ENCODE results near the gene ST7L. TPM values are rescaled to one million over a fixed set of nuclear protein-coding genes. Genes with fewer than 3 reads are reported as not detected.

Gene ST7L
- total RNA-seq, 1 experiment from 2014 or later = 13.8 TPM

DNA sequence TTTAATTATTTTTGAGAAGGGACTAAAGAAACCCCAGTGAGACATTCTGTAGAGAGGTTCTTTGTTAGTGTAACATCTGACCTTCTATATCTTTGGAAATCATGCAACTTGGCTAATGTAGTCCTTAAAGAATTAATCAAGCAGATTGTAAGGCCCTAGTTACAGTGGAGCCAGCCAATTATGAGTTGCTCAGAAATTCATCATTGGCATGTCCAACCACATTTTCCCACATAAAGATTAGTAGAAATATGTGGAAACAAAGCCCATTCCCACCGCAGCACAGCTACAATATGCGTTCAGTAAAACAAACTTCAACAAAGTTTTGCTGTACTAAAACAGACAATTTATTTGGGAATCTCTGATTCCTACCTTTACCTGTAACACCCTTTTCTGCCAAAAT is 82.4 kb downstream of the ST7L start:
- H3K36me3 ChIP-seq = peaks cover 21% of the 10 kb centered on the region
- DNase-seq = peak; percentile 52
- no peaks in the 10 kb centered on the region for H3K27me3 ChIP-seq
- no peaks in the 10 kb centered on the region for H3K9me3 ChIP-seq
- H3K4me3 ChIP-seq = no peak overlapping the region

DNA sequence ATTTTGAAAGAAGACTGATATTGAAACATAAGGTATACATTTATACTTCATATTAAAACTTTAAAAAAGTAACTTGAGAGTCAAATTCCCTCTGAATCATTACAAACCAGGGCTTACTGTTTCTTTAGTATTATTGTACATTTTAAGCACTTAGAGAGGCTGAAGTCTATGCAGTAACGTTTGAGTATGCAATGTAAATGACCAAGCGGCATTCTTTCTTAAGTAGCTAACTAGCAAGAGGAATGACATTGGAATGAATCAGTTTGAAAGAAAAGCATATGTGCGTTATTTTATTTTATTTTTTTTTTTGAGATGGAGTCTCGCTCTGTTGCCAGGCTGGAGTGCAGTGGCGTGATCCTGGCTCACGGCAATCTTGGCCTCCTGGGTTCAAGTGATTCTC is 85.9 kb downstream of the ST7L start:
- Histone ChIP-seq H3K9me3 (no peaks in the 10 kb centered on the region), H3K36me3 (peaks cover 13% of the 10 kb centered on the region), H3K27me3 (no peaks in the 10 kb centered on the region), H3K4me3 (no peak overlapping the region)
- DNase-seq = no peak

DNA sequence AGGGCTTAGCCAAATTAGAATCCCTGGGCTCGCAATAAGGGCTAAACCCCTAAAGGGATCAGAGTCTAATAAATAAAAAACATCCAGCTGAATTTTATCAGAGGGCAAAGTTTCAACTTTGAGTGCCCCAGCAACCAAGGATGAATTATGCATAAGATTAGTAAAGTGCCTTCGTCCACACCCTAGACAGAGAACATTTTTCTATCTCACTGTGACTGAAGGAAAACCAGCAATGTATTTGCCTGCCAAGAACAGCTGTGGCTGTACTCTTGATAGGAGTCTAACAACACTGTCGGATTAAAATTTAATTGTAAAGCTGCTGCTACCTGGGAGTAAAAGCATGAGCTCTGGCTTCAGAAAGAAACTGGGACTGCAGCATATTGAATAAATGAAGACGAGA is 86.9 kb downstream of the ST7L start:
- DNase-seq = no peak
- no peaks in the 10 kb centered on the region for H3K9me3 ChIP-seq
- H3K36me3 ChIP-seq = peaks cover 21% of the 10 kb centered on the region
- H3K27me3 ChIP-seq = no peaks in the 10 kb centered on the region
- H3K4me3 ChIP-seq = no peak overlapping the region

DNA sequence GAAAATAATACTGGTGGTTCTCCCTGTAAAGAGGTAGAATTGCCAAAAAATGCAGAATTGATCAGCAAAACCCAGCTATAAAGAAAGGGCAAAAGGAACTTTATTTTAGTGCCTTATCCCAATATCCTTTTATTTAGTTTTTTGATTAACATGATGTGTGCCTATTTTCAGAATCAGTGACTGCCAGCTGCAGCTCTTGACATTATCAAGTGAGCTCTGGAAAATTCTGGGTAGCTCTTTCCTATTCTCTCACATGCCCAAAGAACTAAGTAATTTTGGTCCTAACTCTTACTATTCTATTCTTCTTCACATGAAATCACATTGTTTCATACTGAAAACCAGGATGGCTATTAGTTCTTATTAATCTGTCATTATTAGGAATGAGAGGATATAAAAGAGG is 88.1 kb downstream of the ST7L start:
- Histone ChIP-seq H3K4me3 (no peak overlapping the region), H3K27me3 (no peaks in the 10 kb centered on the region), H3K9me3 (no peaks in the 10 kb centered on the region), H3K36me3 (peaks cover 28% of the 10 kb centered on the region)
- no peak for DNase-seq

DNA sequence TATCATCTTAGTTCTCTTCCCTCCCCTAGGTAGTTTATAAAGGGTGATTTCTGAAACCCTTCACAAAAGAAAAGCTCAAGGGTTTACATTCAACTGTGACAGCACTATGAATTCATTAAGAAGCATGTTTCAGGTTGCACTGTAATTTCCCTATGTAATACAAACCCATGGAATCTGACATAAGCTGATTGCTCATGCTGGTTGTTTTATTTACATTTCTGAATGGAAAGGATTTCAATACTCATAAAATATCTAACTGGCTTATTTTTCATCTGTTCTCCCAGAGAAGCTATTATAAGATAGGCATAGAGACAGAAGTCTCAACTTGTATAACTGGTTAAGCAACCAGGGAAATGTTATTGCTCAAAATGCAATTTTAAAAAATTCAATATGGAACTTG is 89.6 kb downstream of the ST7L start:
- peaks cover 35% of the 10 kb centered on the region for H3K36me3 ChIP-seq
- H3K4me3 ChIP-seq = no peak overlapping the region
- no peak for DNase-seq
- H3K9me3 ChIP-seq = no peaks in the 10 kb centered on the region
- no peaks in the 10 kb centered on the region for H3K27me3 ChIP-seq

DNA sequence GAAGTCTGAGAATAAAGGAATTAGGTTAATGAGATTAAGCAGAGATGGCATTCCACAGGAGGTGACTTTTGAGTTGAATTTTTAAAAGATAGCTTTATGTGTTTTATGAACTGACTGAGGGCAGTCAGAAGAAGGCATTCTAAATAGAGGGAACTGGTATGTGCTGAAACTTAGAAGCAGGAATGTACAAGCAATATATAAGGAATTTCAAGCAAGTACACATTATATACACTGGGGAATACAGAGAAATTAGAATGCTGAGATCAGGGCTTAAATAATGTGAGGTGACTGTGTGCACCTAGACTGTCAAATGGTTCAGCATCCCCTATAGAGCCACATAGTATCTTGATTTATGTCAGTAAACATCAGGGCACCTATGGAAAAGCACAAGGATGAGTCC is 90.9 kb downstream of the ST7L start:
- H3K36me3 ChIP-seq = peaks cover 32% of the 10 kb centered on the region
- no peak for DNase-seq
- no peak overlapping the region for H3K4me3 ChIP-seq
- H3K27me3 ChIP-seq = no peaks in the 10 kb centered on the region
- H3K9me3 ChIP-seq = no peaks in the 10 kb centered on the region

DNA sequence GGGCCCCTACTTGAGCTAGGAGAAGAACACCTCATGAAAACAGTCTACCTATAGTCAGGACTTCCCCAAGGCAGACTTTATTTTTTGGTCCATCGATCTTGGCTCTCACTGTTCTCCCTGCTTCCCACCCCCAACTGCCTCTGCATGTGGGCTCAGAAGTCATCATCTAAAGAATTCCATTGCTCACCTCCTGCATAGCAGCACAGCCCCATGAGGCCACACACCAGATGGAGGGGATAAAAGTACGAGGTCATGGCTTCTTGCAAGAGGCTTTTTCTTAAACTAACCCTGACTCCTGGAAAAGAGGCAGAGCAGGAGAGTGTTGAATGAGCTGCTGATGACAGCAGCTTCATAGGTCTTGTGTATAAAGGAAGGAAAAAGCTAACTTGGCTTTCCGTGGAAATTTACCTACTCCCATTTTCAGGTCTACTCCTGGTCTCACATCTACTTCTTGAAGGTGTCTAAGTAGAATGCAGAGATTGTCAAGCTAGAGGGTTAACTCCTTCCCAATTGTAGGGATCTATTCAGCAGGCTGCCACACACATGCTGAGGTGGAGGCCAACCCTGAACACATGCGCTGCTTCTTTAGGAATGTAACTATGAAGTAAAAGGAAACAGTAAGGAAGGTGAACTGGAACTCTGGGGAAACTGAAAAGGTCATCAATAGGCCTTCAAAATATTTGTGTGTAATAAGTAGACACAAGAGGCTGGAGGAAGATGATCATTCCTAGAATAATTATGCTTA is 91.5 kb downstream of the ST7L start:
- Histone ChIP-seq H3K9me3 (no peaks in the 10 kb centered on the region), H3K4me3 (no peak overlapping the region), H3K36me3 (peaks cover 35% of the 10 kb centered on the region), H3K27me3 (no peaks in the 10 kb centered on the region)
- peak; percentile 58 for DNase-seq

DNA sequence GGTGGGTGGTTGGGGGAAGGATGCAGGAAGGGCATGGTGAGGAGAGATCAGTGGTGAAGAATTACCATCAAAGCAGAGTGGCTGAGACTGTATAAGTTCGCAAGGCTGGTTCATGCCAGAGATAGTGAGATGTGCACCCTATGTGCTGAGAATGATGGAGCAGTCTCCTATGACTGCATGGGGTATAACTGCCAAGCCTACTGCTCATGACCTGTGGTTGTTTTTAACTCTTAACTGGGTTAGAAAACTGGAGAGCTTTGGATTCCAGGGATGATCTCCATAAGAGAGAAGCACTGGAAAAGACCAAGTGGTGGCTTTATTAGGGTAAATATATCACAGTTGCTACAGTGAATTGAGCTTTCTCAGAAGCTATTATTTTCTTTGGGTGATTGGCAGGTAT is 94.0 kb downstream of the ST7L start:
- H3K9me3 ChIP-seq = no peaks in the 10 kb centered on the region
- H3K27me3 ChIP-seq = no peaks in the 10 kb centered on the region
- DNase-seq = no peak
- H3K4me3 ChIP-seq = no peak overlapping the region
- H3K36me3 ChIP-seq = peaks cover 55% of the 10 kb centered on the region

DNA sequence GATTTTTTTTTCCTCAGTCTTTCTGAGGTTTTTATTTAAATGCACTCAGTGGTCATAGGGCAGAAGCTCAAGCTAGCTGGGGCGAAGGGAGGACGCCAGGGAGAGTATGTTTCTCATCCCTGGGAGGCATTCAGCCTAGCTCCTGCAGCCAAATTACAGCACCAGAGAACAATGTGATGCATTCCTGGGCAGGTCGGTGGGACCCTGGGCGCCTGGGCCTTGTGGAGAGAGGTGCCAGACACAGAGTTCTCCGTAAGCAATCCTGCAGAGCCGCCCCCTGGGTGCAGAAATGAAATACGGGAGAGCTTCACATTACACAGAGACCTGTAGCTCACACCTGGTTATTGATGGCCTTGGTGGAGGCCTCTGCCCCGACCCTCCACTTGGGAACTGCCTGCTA is 94.7 kb downstream of the ST7L start:
- Histone ChIP-seq H3K9me3 (no peaks in the 10 kb centered on the region), H3K36me3 (peaks cover 55% of the 10 kb centered on the region), H3K4me3 (no peak overlapping the region), H3K27me3 (no peaks in the 10 kb centered on the region)
- DNase-seq = peak; percentile 89

DNA sequence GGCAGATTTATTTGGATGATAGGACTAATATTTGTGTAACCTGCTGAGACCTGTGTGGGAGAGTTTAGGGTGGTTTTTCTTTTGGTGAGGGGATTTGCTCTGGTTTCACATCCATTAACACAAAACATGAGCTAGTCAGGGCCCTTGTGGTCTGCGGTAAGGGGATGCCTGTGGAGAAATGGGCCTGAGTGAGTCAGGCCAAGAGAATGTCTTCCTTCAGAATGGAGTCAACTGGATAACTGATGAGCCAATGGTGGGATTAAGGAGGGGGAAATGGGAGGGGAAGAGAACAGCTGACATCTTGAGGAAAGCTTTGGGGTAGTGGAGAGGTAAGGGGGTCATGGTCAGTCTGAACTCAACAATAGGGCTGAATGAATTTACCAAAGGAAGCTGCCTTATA is 96.3 kb downstream of the ST7L start:
- DNase-seq = peak; percentile 87
- no peak overlapping the region for H3K4me3 ChIP-seq
- no peaks in the 10 kb centered on the region for H3K27me3 ChIP-seq
- H3K9me3 ChIP-seq = no peaks in the 10 kb centered on the region
- peaks cover 53% of the 10 kb centered on the region for H3K36me3 ChIP-seq

DNA sequence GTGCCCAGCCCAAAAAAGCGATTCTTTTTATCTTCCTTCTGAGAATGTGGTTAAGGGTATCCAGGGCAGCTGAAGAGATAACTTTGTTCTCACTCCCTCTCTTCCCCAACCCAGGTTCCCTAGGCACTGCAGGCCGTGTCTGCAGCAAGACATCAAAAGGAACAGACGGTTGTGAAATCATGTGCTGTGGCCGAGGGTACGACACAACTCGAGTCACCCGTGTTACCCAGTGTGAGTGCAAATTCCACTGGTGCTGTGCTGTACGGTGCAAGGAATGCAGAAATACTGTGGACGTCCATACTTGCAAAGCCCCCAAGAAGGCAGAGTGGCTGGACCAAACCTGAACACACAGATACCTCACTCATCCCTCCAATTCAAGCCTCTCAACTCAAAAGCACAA is 98.8 kb downstream of the ST7L start:
- no peak overlapping the region for H3K4me3 ChIP-seq
- peaks cover 54% of the 10 kb centered on the region for H3K36me3 ChIP-seq
- DNase-seq = no peak
- H3K27me3 ChIP-seq = no peaks in the 10 kb centered on the region
- H3K9me3 ChIP-seq = no peaks in the 10 kb centered on the region

DNA sequence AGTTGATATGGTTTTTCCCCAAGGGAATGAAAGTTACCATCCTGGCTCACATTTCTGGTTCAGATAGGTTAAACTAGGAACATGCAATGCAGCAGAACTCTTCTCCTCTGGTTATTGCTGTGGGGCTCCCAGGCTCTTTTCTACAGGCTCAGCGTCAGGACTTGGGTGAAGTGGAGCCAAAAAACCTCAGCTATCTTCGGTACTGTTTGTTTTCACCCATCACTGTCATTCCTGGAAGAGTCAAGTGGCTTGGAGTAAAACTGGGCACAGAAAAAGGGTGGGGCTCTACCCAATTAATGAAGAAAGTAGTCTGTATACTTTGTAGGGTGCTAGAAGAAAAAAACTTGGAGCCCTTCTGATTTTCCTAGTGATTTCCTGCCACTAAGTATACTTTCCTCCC is 100.8 kb downstream of the ST7L start:
- H3K9me3 ChIP-seq = no peaks in the 10 kb centered on the region
- no peak for DNase-seq

DNA sequence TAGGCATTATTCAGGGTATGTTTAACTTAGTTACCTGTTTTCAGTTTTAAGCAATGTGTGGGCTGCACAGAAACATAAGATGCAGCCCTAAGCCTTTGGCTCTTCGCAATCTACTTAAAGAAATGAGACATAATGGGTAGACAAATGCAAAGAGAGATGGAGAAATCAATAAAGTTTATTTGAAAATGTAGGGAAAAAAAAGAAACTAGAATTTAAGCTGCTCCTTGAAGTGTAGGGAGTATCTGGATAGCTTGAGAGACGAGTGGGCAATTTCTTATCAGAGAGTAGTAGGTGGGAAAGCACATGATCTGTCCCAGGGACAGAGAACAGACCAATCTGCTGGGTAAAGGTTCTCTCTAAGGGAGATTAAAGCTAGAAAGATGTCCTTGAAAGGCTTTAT is 101.3 kb downstream of the ST7L start:
- Histone ChIP-seq H3K9me3 (no peaks in the 10 kb centered on the region), H3K27me3 (no peaks in the 10 kb centered on the region), H3K4me3 (no peak overlapping the region), H3K36me3 (peaks cover 42% of the 10 kb centered on the region)
- no peak for DNase-seq

More for the DNA sequence above, 100.8 kb downstream of the ST7L start:
- Histone ChIP-seq H3K27me3 (no peaks in the 10 kb centered on the region), H3K4me3 (no peak overlapping the region), H3K36me3 (peaks cover 46% of the 10 kb centered on the region)

DNA sequence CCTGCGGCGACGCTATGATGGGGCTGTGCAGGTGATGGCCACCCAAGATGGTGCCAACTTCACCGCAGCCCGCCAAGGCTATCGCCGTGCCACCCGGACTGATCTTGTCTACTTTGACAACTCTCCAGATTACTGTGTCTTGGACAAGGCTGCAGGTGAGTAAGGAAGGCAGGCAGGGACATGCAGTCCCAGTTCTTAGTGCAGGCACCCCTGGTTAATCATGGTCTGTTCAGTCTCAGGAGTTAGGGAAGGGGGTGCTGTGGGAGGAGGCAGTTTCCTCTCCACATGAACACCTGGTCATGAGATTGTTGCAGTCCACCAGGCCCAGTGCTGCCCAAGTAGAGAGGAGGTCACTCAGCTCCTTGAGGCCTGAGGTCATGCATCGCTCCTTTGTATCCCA is 101.7 kb downstream of the ST7L start:
- DNase-seq = no peak
- Histone ChIP-seq H3K27me3 (no peaks in the 10 kb centered on the region), H3K36me3 (peaks cover 42% of the 10 kb centered on the region)

DNA sequence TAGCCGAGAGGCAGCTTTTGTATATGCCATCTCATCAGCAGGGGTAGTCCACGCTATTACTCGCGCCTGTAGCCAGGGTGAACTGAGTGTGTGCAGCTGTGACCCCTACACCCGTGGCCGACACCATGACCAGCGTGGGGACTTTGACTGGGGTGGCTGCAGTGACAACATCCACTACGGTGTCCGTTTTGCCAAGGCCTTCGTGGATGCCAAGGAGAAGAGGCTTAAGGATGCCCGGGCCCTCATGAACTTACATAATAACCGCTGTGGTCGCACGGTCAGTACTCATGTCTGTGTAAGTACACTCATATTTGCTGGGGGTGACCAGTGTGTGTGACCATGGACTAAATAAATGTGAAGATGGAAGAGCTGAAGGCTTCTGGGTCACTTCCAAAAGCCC is 102.8 kb downstream of the ST7L start:
- H3K4me3 ChIP-seq = no peak overlapping the region
- no peaks in the 10 kb centered on the region for H3K9me3 ChIP-seq
- peaks cover 32% of the 10 kb centered on the region for H3K36me3 ChIP-seq
- H3K27me3 ChIP-seq = no peaks in the 10 kb centered on the region
- no peak for DNase-seq

More for the DNA sequence above, 101.7 kb downstream of the ST7L start:
- H3K9me3 ChIP-seq = no peaks in the 10 kb centered on the region
- no peak overlapping the region for H3K4me3 ChIP-seq

DNA sequence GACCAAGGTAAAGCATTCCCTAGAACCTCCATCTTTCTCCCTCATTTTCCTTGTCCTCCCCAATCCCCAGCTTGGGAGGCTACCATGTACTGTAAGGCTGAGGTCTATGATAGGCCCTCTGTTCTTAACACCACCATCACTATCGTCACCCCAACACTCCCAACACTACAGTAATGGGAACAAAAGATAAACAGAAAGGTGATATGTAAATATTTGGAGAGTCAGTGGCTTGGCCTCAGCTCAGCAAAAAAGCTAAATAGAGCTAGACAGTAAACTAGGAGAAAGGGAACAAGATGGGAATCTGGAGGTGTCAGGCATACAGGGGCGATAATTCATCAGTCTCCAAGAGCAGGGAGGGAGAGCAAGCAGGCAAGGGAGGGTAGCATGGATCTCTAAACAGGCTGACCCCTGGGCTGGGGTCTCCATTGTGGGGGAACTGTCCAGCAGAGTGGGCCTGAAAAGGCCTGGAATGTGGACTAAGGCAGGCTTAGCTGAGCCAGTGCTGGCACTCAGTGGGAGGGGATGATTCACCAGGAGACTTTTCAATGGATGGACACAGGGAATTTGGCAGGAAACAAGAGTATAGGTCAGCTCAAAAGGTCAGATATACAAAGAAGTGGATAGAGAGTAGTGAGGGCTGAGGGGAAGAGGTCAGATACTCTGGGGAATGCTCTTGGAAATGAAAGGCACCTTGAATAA is 103.5 kb downstream of the ST7L start:
- DNase-seq = peak; percentile 92
- Histone ChIP-seq H3K4me3 (no peak overlapping the region), H3K36me3 (peaks cover 25% of the 10 kb centered on the region), H3K9me3 (no peaks in the 10 kb centered on the region), H3K27me3 (no peaks in the 10 kb centered on the region)

DNA sequence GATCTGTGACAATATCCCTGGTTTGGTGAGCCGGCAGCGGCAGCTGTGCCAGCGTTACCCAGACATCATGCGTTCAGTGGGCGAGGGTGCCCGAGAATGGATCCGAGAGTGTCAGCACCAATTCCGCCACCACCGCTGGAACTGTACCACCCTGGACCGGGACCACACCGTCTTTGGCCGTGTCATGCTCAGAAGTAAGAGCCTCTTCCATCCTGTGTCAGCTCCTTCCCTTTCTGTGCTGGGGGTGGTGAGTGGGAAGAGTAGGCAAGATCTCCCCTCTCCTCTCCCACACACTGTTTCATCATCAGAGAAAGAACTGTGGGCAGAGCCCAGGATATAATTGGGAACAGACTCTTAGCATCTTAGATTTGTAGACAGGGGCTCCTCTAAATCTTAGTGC is 104.0 kb downstream of the ST7L start:
- Histone ChIP-seq H3K27me3 (no peaks in the 10 kb centered on the region), H3K4me3 (no peak overlapping the region), H3K9me3 (no peaks in the 10 kb centered on the region), H3K36me3 (peaks cover 22% of the 10 kb centered on the region)
- DNase-seq = no peak

Measured in MG63 (cell line).